ENCODE results near the gene FGFR2.

- no peak for TF ChIP-seq CTCF (conservative IDR thresholded peaks at IDR 0.05; ENCODE audit: low read length)
- TF ChIP-seq EZH2phosphoT487 (IDR thresholded peaks at IDR 0.05; ENCODE audit: borderline replicate concordance, low read depth, low read length): no peak
These were observed 2.4 kb upstream of the FGFR2 start for GRCh38 chr10:121600611-121601010.

All from OCI-LY7 (cell line).